ENCODE measurements around the gene TMEM87B.

TMEM87B gene

GRCh38 chr2:112156152-112156986 is 101.3 kb downstream of the TMEM87B start:
- H3K4me3 ChIP-seq (ENCODE audit: low read depth, low read length): no peak overlapping the region
- TF ChIP-seq CTCF (IDR thresholded peaks at IDR 0.05; ENCODE audit: low read depth, low read length): no peak

- no peak for TF ChIP-seq CTCF (IDR thresholded peaks at IDR 0.05; ENCODE audit: low read depth, low read length)
- H3K4me3 ChIP-seq (ENCODE audit: low read depth, low read length): no peak overlapping the region
Observed at GRCh38 chr2:112157472-112157871, 102.4 kb downstream of the TMEM87B start.

- H3K4me3 ChIP-seq (ENCODE audit: low read depth, low read length): no peak overlapping the region
- no peak for TF ChIP-seq CTCF (IDR thresholded peaks at IDR 0.05; ENCODE audit: low read depth, low read length)
Observed at GRCh38 chr2:112159454-112159921, 104.4 kb downstream of the TMEM87B start.

- H3K4me3 ChIP-seq (ENCODE audit: low read depth, low read length): no peak overlapping the region
- no peak for TF ChIP-seq CTCF (IDR thresholded peaks at IDR 0.05; ENCODE audit: low read depth, low read length)
Observed at GRCh38 chr2:112160283-112161250, 105.5 kb downstream of the TMEM87B start.

GRCh38 chr2:112161431-112162145 is 106.5 kb downstream of the TMEM87B start:
- no peak for TF ChIP-seq CTCF (IDR thresholded peaks at IDR 0.05; ENCODE audit: low read depth, low read length)
- no peak overlapping the region for H3K4me3 ChIP-seq (ENCODE audit: low read depth, low read length)

GRCh38 chr2:112162341-112162740 is 107.3 kb downstream of the TMEM87B start:
- no peak for TF ChIP-seq CTCF (IDR thresholded peaks at IDR 0.05; ENCODE audit: low read depth, low read length)
- H3K4me3 ChIP-seq (ENCODE audit: low read depth, low read length): no peak overlapping the region
